Endothelial cell of umbilical vein (primary cell): Measurements from ENCODE around the gene C15orf62. TPM values are rescaled to one million over a fixed set of nuclear protein-coding genes. Genes with fewer than 3 reads are reported as not detected.

Experiments
- BruUV-seq: library from RNA; stranded (reverse); fragments of 400-500 nt; replicated peaks from 2 replicates; lab custom pipeline; 2021; lab: Mats Ljungman, UMichigan
- CTCF ChIA-PET: fragments of 300-600, 350-600 bp; sonication (Branson Sonifier 250); formaldehyde crosslinking; loops from one replicate; lab custom pipeline; 2021; ENCODE audit warnings: antibody characterized with exemption, inconsistent platforms; lab: Charles Lee
- POLR2A ChIA-PET: fragments of 300-600, 350-600 bp; sonication (Branson Sonifier 250); formaldehyde crosslinking; loops from one replicate; lab custom pipeline; 2021; ENCODE audit warnings: antibody characterized with exemption, inconsistent platforms; lab: Charles Lee
- DNase-seq: peaks from one replicate; pipeline ENCODE4 v3.0.0-alpha.2; 2011; ENCODE audit warnings: low read depth, low spot score
- FAIRE-seq: peaks from 2 replicates; lab custom pipeline; 2011; peaks lifted over from hg19 to GRCh38; lab: Jason Lieb, UNC
- H2AFZ ChIP-seq: 2 replicates; pipeline ENCODE4 v1.6.0; 2012; ENCODE audit warnings: low read depth, low read length, control low read depth, inconsistent platforms
- H3K27ac ChIP-seq: 2 replicates; pipeline ENCODE4 v1.5.1; 2011; ENCODE audit warnings: low read depth, mild to moderate bottlenecking, control low read depth, low read length, moderate library complexity; ENCODE audit not compliant: insufficient read depth
- H3K27me3 ChIP-seq, 2 experiments: 2 replicates each; pipeline versions ENCODE4 v1.6.0 to v1.6.1; 2011; ENCODE audit warnings: low read length in 2 of 2, mixed read lengths in 1 of 2; ENCODE audit not compliant: control insufficient read depth in 2 of 2, insufficient read depth in 2 of 2
- H3K36me3 ChIP-seq, 2 experiments: 2 replicates in 1 of 2; 3 replicates in 1 of 2; pipeline ENCODE4 v1.5.1; 2011; ENCODE audit warnings: low read length in 2 of 2, mild to moderate bottlenecking in 1 of 2, moderate library complexity in 1 of 2; ENCODE audit not compliant: control insufficient read depth in 2 of 2, insufficient read depth in 2 of 2; ENCODE audit errors: extremely low read depth in 1 of 2
- H3K4me1 ChIP-seq: 3 replicates; pipeline ENCODE4 v1.5.1; 2011; ENCODE audit warnings: mild to moderate bottlenecking, low read length; ENCODE audit not compliant: control insufficient read depth, insufficient read depth; ENCODE audit errors: extremely low read depth
- H3K4me2 ChIP-seq: 2 replicates; pipeline ENCODE4 v1.6.1; 2011; ENCODE audit warnings: low read length, control low read depth, mixed read lengths; ENCODE audit not compliant: insufficient read depth
- H3K4me3 ChIP-seq, 3 experiments: fragments of 200-600 bp in 1 of 3; sonication (generic), shearing (Covaris generic) in 1 of 3; replicated peaks in 1 of 3; 2 replicates each; pipeline ENCODE4 v1.5.1; 2011 to 2016; ENCODE audit warnings: control low read depth in 3 of 3, low read length in 3 of 3, mild to moderate bottlenecking in 2 of 3, inconsistent platforms in 1 of 3, low read depth in 1 of 3, moderate library complexity in 1 of 3; ENCODE audit not compliant: insufficient read depth in 1 of 3
- H3K79me2 ChIP-seq: 2 replicates; pipeline ENCODE4 v1.6.0; 2012; ENCODE audit warnings: low read length, inconsistent platforms; ENCODE audit not compliant: control insufficient read depth, insufficient read depth
- H3K9ac ChIP-seq: replicated peaks from 2 replicates; pipeline ENCODE3; 2011; ENCODE audit warnings: low read length, control low read depth; ENCODE audit not compliant: insufficient read depth; ENCODE audit errors: extremely low read depth
- H3K9me1 ChIP-seq: replicated peaks from 3 replicates; pipeline ENCODE4 v1.6.0; 2011; ENCODE audit warnings: mild to moderate bottlenecking, low read length; ENCODE audit not compliant: control insufficient read depth, insufficient read depth; ENCODE audit errors: extremely low read depth
- H3K9me3 ChIP-seq: replicated peaks from 2 replicates; pipeline ENCODE4 v1.5.1; 2012; ENCODE audit warnings: low read length, inconsistent platforms; ENCODE audit not compliant: control insufficient read depth, insufficient read depth
- H4K20me1 ChIP-seq: replicated peaks from 2 replicates; pipeline ENCODE3; 2011; ENCODE audit warnings: mild to moderate bottlenecking, low read length; ENCODE audit not compliant: control insufficient read depth, insufficient read depth; ENCODE audit errors: extremely low read depth
- CTCF ChIP-seq, 2 donors: IDR thresholded peaks; 1 replicate in 1 of 2; 2 replicates in 1 of 2; pipeline ENCODE4 v1.5.1; 2011; ENCODE audit warnings: low read length in 2 of 2, mild to moderate bottlenecking in 2 of 2, moderate library complexity in 2 of 2, control low read depth in 1 of 2, inconsistent platforms in 1 of 2, low read depth in 1 of 2; ENCODE audit not compliant: insufficient read depth in 1 of 2; ENCODE audit errors: extremely low read depth in 1 of 2
- EZH2 ChIP-seq: IDR thresholded peaks from 2 replicates; pipeline ENCODE4 v1.6.1; 2012; ENCODE audit warnings: borderline replicate concordance, low read depth, mild to moderate bottlenecking, moderate library complexity, low read length, inconsistent platforms; ENCODE audit not compliant: severe bottlenecking
- FOS ChIP-seq: IDR thresholded peaks from 2 replicates; pipeline ENCODE4 v1.6.1; 2011; ENCODE audit warnings: mild to moderate bottlenecking, low read length, moderate library complexity, borderline replicate concordance; ENCODE audit not compliant: insufficient read depth
- GATA2 ChIP-seq: IDR thresholded peaks from 2 replicates; pipeline ENCODE4 v1.7.0; 2011; ENCODE audit warnings: low read depth, mild to moderate bottlenecking, moderate library complexity, mixed read lengths, low read length; ENCODE audit not compliant: insufficient read length, insufficient read depth
- JUN ChIP-seq: IDR thresholded peaks from 2 replicates; pipeline ENCODE4 v1.6.1; 2011; ENCODE audit warnings: borderline replicate concordance, low read depth; ENCODE audit not compliant: insufficient read length, insufficient read depth
- MAX ChIP-seq: IDR thresholded peaks from 2 replicates; pipeline ENCODE4 v1.6.1; 2011; ENCODE audit not compliant: insufficient read depth, insufficient read length
- MYC ChIP-seq: IDR thresholded peaks from one replicate; pipeline ENCODE4 v1.6.1; 2011; ENCODE audit warnings: mild to moderate bottlenecking, low read depth, low read length
- POLR2A ChIP-seq: IDR thresholded peaks from 2 replicates; pipeline ENCODE4 v1.6.1; 2012; ENCODE audit warnings: low read depth, mild to moderate bottlenecking, control low read depth, low read length
- POLR2AphosphoS5 ChIP-seq: IDR thresholded peaks from 2 replicates; pipeline ENCODE4 v1.6.1; 2012; ENCODE audit warnings: low read depth, mild to moderate bottlenecking, control low read depth, low read length, moderate library complexity; ENCODE audit not compliant: insufficient read depth
- dilution Hi-C: fragments of 300-500 bp; cut with MboI; formaldehyde crosslinking; loops from one replicate; pipeline ENCODE4 v1.15.0; 2019; ENCODE audit warnings: low sequenced_read_pairs; ENCODE audit not compliant: extremely low pct_ligation_motif_present
- intact Hi-C: fragments of 100-400 bp; cut with micrococcal nuclease; formaldehyde crosslinking; loops from one replicate; pipeline ENCODE4 v1.10.0; 2022
- polyA plus RNA-seq, 4 experiments: library from polyadenylated mRNA; depleted of rRNA in 3 of 4; stranded (reverse) in 3 of 4; unstranded in 1 of 4; fragments of >200 nt; gene quantifications; 2 replicates each; pipeline versions ENCODE4 v1.2.1 to v1.2.3, GENCODE V29; 2011 to 2012; ENCODE audit warnings: missing spikeins in 1 of 4
- total RNA-seq: library from RNA; stranded (reverse); gene quantifications from 2 replicates; pipeline ENCODE4 v1.2.3, GENCODE V29; 2021

C15orf62 gene
- total and polyA plus RNA-seq, 2 donors (not counting 3 experiments of a cell fraction or from before 2014, with no cell fraction given): 0.12 to 0.38 TPM

GRCh38 chr15:40789119-40789518 is 19.3 kb downstream of the C15orf62 start:
- Histone ChIP-seq H3K9ac (no peak overlapping the region), H3K4me3 (no peak overlapping the region), H3K4me1 (peaks cover 34% of the 10 kb centered on the region), H3K79me2 (peaks cover 23% of the 10 kb centered on the region), H3K27ac (no peak overlapping the region), H2AFZ (no peak overlapping the region), H3K27me3 (no peaks in the 10 kb centered on the region), H4K20me1 (no peaks in the 10 kb centered on the region), H3K36me3 (no peaks in the 10 kb centered on the region), H3K9me1 (no peaks in the 10 kb centered on the region), H3K9me3 (no peaks in the 10 kb centered on the region), H3K4me2 (no peak overlapping the region)
- ChIA-PET POLR2A (no interaction called here), CTCF (interaction anchor here (2.5 kb wide), 1 partner anchor 25 kb away, joined by 7 read pairs; the partner anchor contains the start of gene GCHFR)
- FAIRE-seq: no peak
- dilution Hi-C loops (no loop called here), intact Hi-C loops (loop anchor here (5.0 kb wide), 1 partner anchor 103 kb away; the partner anchor contains the start of gene VPS18)
- DNase-seq: no peak
- TF ChIP-seq MYC: no peak
- BruUV-seq: no TSS peak

- DNase-seq (no peak), FAIRE-seq (no peak)
- H2AFZ ChIP-seq: no peak overlapping the region
- dilution Hi-C loops (no loop called here), intact Hi-C loops (loop anchor here (5.0 kb wide), 1 partner anchor 102 kb away; the partner anchor contains the start of gene VPS18)
- H3K36me3 ChIP-seq: no peaks in the 10 kb centered on the region
- H4K20me1 ChIP-seq: no peaks in the 10 kb centered on the region
- POLR2A ChIA-PET: no interaction called here
- no peaks in the 10 kb centered on the region for H3K9me1 ChIP-seq
- no peak overlapping the region for H3K4me3 ChIP-seq
- H3K4me1 ChIP-seq: peaks cover 41% of the 10 kb centered on the region
- TF ChIP-seq POLR2A: no peak
- TF ChIP-seq POLR2AphosphoS5: no peak
- TF ChIP-seq EZH2: no peak
- no peak for TF ChIP-seq JUN
- no peak for TF ChIP-seq CTCF (IDR thresholded peaks at IDR 0.05; ENCODE audit: extremely low read depth in 1 of 2, insufficient read depth in 1 of 2, low read depth in 1 of 2, low read length in 2 of 2)
- TF ChIP-seq FOS: no peak
- TF ChIP-seq MYC: no peak
- TF ChIP-seq MAX: no peak
- no peak for TF ChIP-seq GATA2
- no peaks in the 10 kb centered on the region for H3K9me3 ChIP-seq
- H3K27me3 ChIP-seq: no peaks in the 10 kb centered on the region
- no peak overlapping the region for H3K9ac ChIP-seq
- no TSS peak for BruUV-seq
- H3K79me2 ChIP-seq: peaks cover 23% of the 10 kb centered on the region
- H3K4me2 ChIP-seq: no peak overlapping the region
- CTCF ChIA-PET: interaction anchor here (1.4 to 2.4 kb wide), 2 partner anchors 7 to 200 kb away, joined by 4 to 8 read pairs; no protein-coding TSS in a partner anchor
- H3K27ac ChIP-seq: no peak overlapping the region
These were observed 20.2 kb downstream of the C15orf62 start for GRCh38 chr15:40789999-40790398.
